ENCODE data around the gene CLK2. TPM values are rescaled to one million over a fixed set of nuclear protein-coding genes. Genes with fewer than 3 reads are reported as not detected.
"Not testable (repeated sequence)": the region's sequence is repeated elsewhere in the genome, so short reads cannot be mapped to it uniquely, and the experiment has no call there.

The CLK2 gene
- total RNA-seq, 1 donor from 2014 or later = 43.7 TPM

GRCh38 chr1:155296661-155297060, 23.4 kb upstream of the CLK2 start:
- no peak for TF ChIP-seq CTCF (conservative IDR thresholded peaks at IDR 0.05; ENCODE audit: low read depth, low read length)
- no peak overlapping the region for H3K4me3 ChIP-seq (ENCODE audit: low read depth, low read length)

GRCh38 chr1:155295942-155296267, 22.6 kb upstream of the CLK2 start:
- no peak for TF ChIP-seq CTCF (conservative IDR thresholded peaks at IDR 0.05; ENCODE audit: low read depth, low read length)
- DNase-seq (ENCODE audit: low read depth) = no peak
- H3K4me3 ChIP-seq (ENCODE audit: low read depth, low read length) = no peak overlapping the region

More at GRCh38 chr1:155296661-155297060, 23.4 kb upstream of the CLK2 start:
- no peak for DNase-seq (ENCODE audit: low read depth)

- no peak overlapping the region for H3K4me3 ChIP-seq (ENCODE audit: low read depth, low read length)
- DNase-seq (ENCODE audit: low read depth) = no peak
- no peak for TF ChIP-seq CTCF (conservative IDR thresholded peaks at IDR 0.05; ENCODE audit: low read depth, low read length)
Observed at GRCh38 chr1:155295183-155295941, 22.1 kb upstream of the CLK2 start.

- no peak for DNase-seq (ENCODE audit: low read depth)
- no peak for TF ChIP-seq CTCF (conservative IDR thresholded peaks at IDR 0.05; ENCODE audit: low read depth, low read length)
- H3K4me3 ChIP-seq (ENCODE audit: low read depth, low read length) = no peak overlapping the region
Observed at GRCh38 chr1:155294520-155295182, 21.3 kb upstream of the CLK2 start.

- DNase-seq (ENCODE audit: low read depth) = no peak
- H3K4me3 ChIP-seq (ENCODE audit: low read depth, low read length) = no peak overlapping the region
- TF ChIP-seq CTCF (conservative IDR thresholded peaks at IDR 0.05; ENCODE audit: low read depth, low read length) = no peak
Observed at GRCh38 chr1:155293086-155293749, 19.9 kb upstream of the CLK2 start.

GRCh38 chr1:155291006-155291405, 17.7 kb upstream of the CLK2 start:
- H3K4me3 ChIP-seq (ENCODE audit: low read depth, low read length); DNase-seq (ENCODE audit: low read depth): not testable (repeated sequence)

- no peak for TF ChIP-seq CTCF (conservative IDR thresholded peaks at IDR 0.05; ENCODE audit: low read depth, low read length)
Observed at GRCh38 chr1:155287987-155288543, 14.8 kb upstream of the CLK2 start.

More at GRCh38 chr1:155287987-155288543, 14.8 kb upstream of the CLK2 start:
- DNase-seq (ENCODE audit: low read depth) = no peak
- H3K4me3 ChIP-seq (ENCODE audit: low read depth, low read length) = no peak overlapping the region

Measured in epithelial cell of proximal tubule (primary cell).